HUES64 (cell line): Measurements from ENCODE around the gene RET.

Experiments
- H3K27ac ChIP-seq: 2 replicates; pipeline ENCODE4 v1.7.0; 2013; ENCODE audit warnings: low read depth, low read length, inconsistent platforms
- H3K27me3 ChIP-seq: 2 replicates; pipeline ENCODE4 v1.6.1; 2013; ENCODE audit warnings: mild to moderate bottlenecking, low read length; ENCODE audit not compliant: insufficient read depth
- H3K36me3 ChIP-seq: 2 replicates; pipeline ENCODE4 v1.6.1; 2013; ENCODE audit warnings: mild to moderate bottlenecking, low read length; ENCODE audit not compliant: insufficient read depth
- H3K4me1 ChIP-seq: 2 replicates; pipeline ENCODE4 v1.6.1; 2013; ENCODE audit warnings: mild to moderate bottlenecking, low read length, moderate library complexity; ENCODE audit not compliant: insufficient read depth
- H3K4me3 ChIP-seq: 2 replicates; pipeline ENCODE4 v1.5.1; 2013; ENCODE audit warnings: mild to moderate bottlenecking, low read length, moderate library complexity
- H3K9ac ChIP-seq: 2 replicates; pipeline ENCODE4 v1.6.1; 2013; ENCODE audit warnings: mild to moderate bottlenecking, low read depth, low read length
- H3K9me3 ChIP-seq: 2 replicates; pipeline ENCODE4 v1.6.1; 2013; ENCODE audit warnings: low read depth, low read length; ENCODE audit not compliant: insufficient read depth
- WGBS: fragments of 150-250, 120-280 bp; methylation state at CpG from one replicate; pipeline ENCODE4 v1.1.7; 2013; ENCODE audit warnings: missing lambda C conversion rate; 5-methylcytosine and 5-hydroxymethylcytosine counted together

RET gene

DNA sequence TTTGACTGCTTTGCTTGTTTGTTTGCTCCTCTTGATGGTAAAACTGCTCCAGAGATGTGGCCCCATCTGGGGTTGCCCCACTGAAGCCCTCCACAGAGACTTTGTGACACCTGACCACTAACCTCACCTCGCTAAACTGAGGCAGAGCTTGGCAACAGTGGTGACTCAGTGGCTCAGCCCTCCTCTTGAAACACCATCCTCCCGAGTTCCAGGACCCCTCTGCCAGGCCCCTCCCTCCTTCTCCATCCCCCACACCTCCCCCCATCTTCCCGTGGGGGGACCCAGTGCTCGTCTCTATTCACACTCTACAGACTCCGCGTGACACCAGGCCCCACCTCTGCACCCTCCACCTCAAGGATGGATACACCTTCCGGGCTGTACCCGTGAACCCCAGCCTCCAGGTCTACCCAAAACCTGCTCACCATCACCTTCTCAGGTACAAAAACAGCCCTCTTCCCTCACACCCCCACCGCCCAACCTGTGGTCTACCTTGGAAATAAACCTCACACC, 19.0 kb upstream of the RET start:
- no peak overlapping the region for H3K27ac ChIP-seq
- WGBS, result 88% methylated on average over 9 of the region's 9 CpGs

DNA sequence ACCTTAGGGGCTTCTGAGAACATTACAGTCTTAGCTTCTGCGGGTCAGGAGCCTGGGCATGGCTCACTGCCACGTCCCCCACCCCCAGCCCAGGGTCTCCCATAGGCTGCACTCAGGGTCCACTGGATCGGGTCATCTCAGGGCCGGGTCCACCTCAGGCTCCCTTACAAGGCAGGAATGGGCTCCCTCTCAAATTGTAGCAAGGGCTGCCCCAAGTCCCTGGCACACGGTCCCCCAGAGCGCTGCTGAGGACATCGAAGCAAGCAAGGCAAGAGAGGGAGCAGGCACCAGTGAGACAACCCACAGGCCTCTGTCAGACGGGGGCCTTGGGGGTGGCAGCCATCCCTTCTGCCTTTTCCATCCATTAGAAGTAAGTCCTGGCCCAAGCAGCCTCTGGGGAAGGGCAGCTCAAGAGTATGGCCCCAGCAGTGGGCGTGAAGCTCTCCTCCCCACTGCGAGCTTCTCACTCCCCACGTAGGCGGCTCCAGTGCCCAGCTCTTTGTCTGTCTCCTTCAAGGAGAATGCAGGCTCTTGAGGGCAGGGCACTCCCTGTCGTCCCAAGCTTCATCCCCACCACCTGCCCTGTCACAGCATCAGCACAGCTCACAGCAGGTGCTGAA, 18.0 kb upstream of the RET start:
- H3K27ac ChIP-seq, result no peak overlapping the region
- no peak overlapping the region for H3K4me3 ChIP-seq
- no peaks in the 10 kb centered on the region for H3K27me3 ChIP-seq
- no peaks in the 10 kb centered on the region for H3K36me3 ChIP-seq
- H3K4me1 ChIP-seq, result no peaks in the 10 kb centered on the region
- H3K9ac ChIP-seq, result no peak overlapping the region
- no peaks in the 10 kb centered on the region for H3K9me3 ChIP-seq
- WGBS, result 86% methylated on average over 13 of the region's 13 CpGs

More for the DNA sequence above, 19.0 kb upstream of the RET start:
- Histone ChIP-seq H3K9ac (no peak overlapping the region), H3K36me3 (no peaks in the 10 kb centered on the region), H3K4me1 (no peaks in the 10 kb centered on the region), H3K27me3 (no peaks in the 10 kb centered on the region), H3K9me3 (no peaks in the 10 kb centered on the region), H3K4me3 (no peak overlapping the region)

DNA sequence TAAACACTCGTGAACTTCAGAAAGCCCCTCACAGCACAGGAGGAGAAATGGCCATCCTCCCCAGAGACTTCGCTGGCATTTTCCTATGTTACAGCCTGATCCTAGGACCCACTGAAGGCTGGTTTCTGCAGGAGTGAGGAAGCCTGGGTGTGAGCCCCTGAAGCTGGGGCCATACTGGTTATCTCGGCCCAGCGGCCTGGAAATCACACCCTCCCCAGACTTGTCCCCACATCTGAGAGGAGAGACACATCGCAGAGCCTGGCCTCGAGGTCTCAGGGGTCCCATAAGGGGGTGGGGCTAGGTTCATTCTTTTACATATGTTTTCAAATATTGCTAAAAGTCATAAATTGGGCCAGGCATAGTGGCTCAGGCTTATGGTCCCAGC, 17.5 kb upstream of the RET start:
- Histone ChIP-seq H3K36me3 (no peaks in the 10 kb centered on the region), H3K27ac (no peak overlapping the region), H3K27me3 (no peaks in the 10 kb centered on the region), H3K9me3 (no peaks in the 10 kb centered on the region), H3K4me1 (no peaks in the 10 kb centered on the region), H3K9ac (no peak overlapping the region), H3K4me3 (no peak overlapping the region)
- WGBS, result 77% methylated on average over 4 of the region's 6 CpGs

DNA sequence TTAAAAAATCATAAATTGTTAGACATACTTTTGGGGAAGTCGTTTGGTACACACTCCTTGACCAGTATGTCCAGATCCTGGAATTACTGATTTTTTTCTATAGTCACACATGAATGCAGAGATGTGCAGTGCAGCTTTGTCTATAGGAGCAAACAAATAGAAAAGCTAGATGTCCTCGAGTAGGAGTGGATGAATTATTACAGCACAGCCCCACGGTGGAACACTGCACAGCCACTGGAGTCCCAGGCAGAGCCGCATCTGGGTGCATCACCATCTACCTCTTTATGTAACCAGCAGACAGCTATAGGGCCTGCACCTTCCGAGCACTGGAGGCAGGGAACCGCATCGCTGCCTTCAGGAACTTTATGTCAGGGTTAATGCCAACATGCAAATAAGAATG, 17.0 kb upstream of the RET start:
- no peak overlapping the region for H3K27ac ChIP-seq
- H3K4me3 ChIP-seq, result no peak overlapping the region
- H3K27me3 ChIP-seq, result no peaks in the 10 kb centered on the region
- WGBS, result 93% methylated on average over 7 of the region's 7 CpGs
- H3K36me3 ChIP-seq, result no peaks in the 10 kb centered on the region
- H3K4me1 ChIP-seq, result no peaks in the 10 kb centered on the region
- H3K9ac ChIP-seq, result no peak overlapping the region
- no peaks in the 10 kb centered on the region for H3K9me3 ChIP-seq

DNA sequence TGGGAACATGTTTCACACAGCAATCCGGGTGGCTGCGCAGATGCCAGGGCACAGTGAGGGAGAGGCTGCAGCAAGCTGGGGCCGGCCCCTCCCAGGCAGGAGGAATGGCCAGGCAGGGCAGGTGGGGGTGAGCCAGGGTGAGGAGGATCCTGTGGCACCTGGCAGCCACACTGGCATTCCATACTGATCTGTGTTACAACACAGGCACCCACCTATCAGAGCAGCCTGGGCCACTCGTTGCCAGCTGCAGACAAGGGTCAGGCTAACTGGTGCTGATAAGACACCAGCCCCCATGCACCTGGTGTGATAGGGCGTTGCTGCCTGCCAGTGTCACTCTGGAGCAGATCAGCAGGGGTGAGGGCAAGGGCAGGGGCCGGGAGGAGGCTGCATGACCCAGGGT, 16.6 kb upstream of the RET start:
- H3K36me3 ChIP-seq, result no peaks in the 10 kb centered on the region
- H3K9me3 ChIP-seq, result no peaks in the 10 kb centered on the region
- H3K27ac ChIP-seq, result no peak overlapping the region
- H3K27me3 ChIP-seq, result no peaks in the 10 kb centered on the region
- H3K9ac ChIP-seq, result no peak overlapping the region
- no peak overlapping the region for H3K4me3 ChIP-seq
- WGBS, result 84% methylated on average over 6 of the region's 6 CpGs
- no peaks in the 10 kb centered on the region for H3K4me1 ChIP-seq

DNA sequence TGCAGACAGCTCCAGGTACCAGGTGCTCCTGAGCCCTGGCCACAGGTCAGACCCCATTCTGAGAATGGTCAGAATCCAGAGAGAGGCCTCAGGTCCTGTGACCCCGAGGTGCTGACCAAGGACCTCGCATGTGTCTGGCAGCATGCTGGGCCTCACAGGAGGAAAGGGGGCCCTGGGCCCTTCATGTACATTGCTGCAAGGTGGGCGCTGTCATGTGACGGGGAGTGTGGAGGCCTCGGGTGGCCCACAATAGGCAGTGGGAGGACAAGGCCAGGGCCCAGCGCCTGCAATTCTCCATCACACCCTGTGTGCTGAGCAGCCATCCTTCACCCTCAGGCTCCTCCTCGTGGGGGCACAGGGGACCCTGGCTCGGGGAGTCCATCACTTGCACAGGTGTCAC, 15.5 kb upstream of the RET start:
- Histone ChIP-seq H3K27ac (no peak overlapping the region), H3K4me1 (no peaks in the 10 kb centered on the region), H3K4me3 (no peak overlapping the region), H3K27me3 (no peaks in the 10 kb centered on the region), H3K36me3 (no peaks in the 10 kb centered on the region), H3K9me3 (no peaks in the 10 kb centered on the region), H3K9ac (no peak overlapping the region)
- 94% methylated on average over 8 of the region's 8 CpGs for WGBS

DNA sequence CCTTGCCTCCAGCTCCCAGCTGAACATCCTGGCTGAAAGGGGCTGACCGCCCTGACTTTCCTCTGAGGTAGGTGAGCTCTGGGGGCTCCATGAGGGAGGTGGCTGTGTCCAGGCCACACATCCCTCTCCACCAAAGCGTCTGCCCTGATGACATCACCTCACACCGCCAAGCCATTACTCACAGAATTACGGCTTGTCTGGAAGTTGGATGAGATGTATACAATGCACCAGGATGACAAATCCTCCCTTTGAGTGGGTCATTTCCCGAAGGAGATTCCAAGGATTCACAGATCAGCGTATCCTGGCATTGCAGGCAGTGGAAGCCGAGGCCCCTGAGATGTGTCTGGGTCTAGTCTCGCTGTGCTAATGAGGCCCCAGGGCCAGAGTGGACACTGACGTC, 15.1 kb upstream of the RET start:
- Histone ChIP-seq H3K27ac (no peak overlapping the region), H3K4me1 (no peaks in the 10 kb centered on the region), H3K9me3 (no peaks in the 10 kb centered on the region), H3K9ac (no peak overlapping the region), H3K27me3 (no peaks in the 10 kb centered on the region), H3K4me3 (no peak overlapping the region), H3K36me3 (no peaks in the 10 kb centered on the region)
- 93% methylated on average over 8 of the region's 9 CpGs for WGBS

DNA sequence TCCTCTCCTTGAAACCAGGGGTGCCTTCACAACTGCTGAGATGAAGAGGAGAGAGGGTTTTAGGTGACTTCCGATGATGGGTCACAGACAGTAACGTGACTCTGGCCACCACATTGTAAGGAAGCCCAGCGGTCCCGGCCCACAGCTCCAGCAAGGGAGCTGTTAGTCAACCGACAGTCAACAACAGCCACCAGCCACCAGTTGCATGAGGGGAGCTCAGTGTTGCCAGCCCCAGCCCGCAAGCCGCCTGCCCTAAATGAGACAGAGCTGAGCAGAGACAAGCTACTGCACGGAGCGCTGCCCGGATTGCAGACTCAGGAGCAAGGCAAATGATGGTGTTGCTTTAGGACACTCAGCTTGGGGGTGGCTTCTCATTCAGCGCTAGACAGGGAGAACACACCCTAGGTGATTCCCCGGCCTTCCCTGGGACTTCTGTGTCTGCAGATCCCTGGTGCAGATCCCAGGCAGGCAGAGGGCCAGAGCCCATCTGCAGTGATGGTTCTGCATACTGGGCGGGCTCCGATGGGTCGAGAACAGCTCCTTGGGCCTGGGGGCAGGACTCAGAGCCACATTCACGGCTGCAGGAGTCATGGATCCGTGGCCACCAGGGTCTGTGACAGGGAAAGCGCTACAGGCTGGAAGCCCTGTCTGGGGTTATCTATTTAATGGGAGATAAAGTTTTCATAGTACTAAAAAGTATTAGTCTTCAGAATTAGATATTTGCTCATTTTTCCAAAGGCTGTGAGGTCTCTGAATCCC, 14.3 kb upstream of the RET start:
- H3K4me3 ChIP-seq, result no peak overlapping the region
- no peaks in the 10 kb centered on the region for H3K9me3 ChIP-seq
- WGBS, result 93% methylated on average over 18 of the region's 18 CpGs
- H3K4me1 ChIP-seq, result no peaks in the 10 kb centered on the region
- H3K27me3 ChIP-seq, result no peaks in the 10 kb centered on the region
- no peaks in the 10 kb centered on the region for H3K36me3 ChIP-seq
- no peak overlapping the region for H3K9ac ChIP-seq
- no peak overlapping the region for H3K27ac ChIP-seq

DNA sequence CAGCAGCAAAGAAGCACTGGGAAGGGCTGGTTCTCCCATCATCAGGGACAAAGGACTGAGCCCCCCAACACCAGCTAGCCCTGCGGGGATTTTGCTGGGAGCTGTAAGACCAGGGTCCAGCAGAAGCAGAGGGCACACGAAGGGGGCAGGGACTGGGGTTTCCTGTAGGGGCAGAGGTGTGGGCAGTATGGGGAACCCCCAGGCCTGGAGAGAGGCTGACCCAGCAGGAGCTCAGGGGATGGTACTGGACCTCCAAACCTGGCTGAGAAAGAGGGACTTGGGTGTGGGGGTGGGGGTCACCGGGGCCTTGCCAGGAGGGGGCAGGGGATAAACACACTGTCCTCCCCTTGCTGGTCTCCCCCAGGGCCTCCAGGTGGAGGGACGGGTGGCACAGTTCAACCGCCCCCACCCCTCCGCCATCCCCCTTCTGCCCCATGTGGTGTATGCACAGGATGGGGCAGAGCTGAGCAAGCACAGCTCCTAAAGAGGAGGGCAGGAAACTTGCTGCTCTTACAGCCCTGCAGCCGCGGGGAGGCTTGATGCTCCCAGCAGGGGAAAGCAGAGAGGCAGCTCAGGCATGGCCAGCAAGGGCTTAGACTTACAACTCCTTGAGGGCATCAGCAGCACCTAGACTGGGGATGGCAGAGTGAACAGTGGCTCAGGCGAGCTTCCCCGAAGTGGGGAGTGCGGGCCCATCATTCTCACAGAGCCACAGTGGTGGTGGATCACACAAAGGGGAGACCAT, 12.4 kb upstream of the RET start:
- Histone ChIP-seq H3K9ac (no peak overlapping the region), H3K4me1 (no peaks in the 10 kb centered on the region), H3K27me3 (no peaks in the 10 kb centered on the region), H3K4me3 (no peak overlapping the region), H3K9me3 (no peaks in the 10 kb centered on the region), H3K27ac (no peak overlapping the region), H3K36me3 (no peaks in the 10 kb centered on the region)
- 60% methylated on average over 9 of the region's 11 CpGs for WGBS

DNA sequence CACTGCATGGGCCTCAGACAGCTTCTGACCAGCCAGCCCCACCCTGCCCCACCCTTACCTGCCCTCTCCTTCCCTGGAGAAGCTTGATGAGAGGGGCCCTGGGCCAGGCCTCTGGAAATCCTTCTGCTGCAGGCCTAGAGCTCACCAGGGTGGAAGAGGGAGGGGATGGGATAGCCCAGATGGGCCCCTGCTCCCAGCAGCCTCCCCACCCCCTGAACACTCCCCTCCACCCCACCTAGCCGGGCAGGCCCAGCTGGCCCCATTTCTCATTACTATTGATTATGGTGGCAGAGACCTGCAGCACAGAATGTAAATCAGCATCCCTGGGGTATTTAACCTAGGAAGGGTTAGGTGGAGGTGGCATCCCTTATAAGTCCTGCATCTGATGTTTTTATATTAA, 11.6 kb upstream of the RET start:
- no peaks in the 10 kb centered on the region for H3K36me3 ChIP-seq
- no peaks in the 10 kb centered on the region for H3K4me1 ChIP-seq
- no peak overlapping the region for H3K9ac ChIP-seq
- H3K9me3 ChIP-seq, result no peaks in the 10 kb centered on the region
- WGBS, result 100% methylated on average over 1 of the region's 1 CpG
- no peaks in the 10 kb centered on the region for H3K27me3 ChIP-seq
- H3K27ac ChIP-seq, result no peak overlapping the region
- H3K4me3 ChIP-seq, result no peak overlapping the region

DNA sequence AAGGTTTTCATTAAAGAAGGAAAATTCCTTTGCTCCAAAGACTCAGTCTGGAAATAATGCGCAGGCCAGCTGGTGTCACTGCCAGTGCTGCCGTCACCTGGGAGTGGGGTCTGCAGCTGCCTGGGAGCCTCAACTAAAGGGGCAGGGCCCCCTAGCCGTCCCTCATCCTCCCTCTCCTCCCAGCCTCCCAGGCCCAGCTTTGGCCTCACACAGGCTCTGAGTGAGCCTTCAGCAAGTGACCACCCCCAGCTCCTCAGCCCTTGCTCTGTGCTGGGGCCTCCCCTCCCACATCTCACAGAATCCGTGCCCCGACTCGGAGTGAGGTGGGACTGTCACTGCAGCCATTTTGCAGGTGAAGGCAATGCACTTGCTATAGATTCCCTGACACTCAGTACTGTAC, 11.1 kb upstream of the RET start:
- Histone ChIP-seq H3K36me3 (no peaks in the 10 kb centered on the region), H3K9ac (no peak overlapping the region), H3K9me3 (no peaks in the 10 kb centered on the region), H3K4me3 (no peak overlapping the region), H3K27me3 (no peaks in the 10 kb centered on the region), H3K4me1 (no peaks in the 10 kb centered on the region), H3K27ac (no peak overlapping the region)
- 84% methylated on average over 6 of the region's 6 CpGs for WGBS
